GM21515 (cell line): Measurements from ENCODE around the gene TPBGL.

Experiments used
- ATAC-seq: cut with Tn5 transposase; IDR thresholded peaks from one replicate; pipeline ENCODE4 v1.9.1; 2021; ENCODE audit not compliant: unreplicated experiment

TPBGL gene

DNA sequence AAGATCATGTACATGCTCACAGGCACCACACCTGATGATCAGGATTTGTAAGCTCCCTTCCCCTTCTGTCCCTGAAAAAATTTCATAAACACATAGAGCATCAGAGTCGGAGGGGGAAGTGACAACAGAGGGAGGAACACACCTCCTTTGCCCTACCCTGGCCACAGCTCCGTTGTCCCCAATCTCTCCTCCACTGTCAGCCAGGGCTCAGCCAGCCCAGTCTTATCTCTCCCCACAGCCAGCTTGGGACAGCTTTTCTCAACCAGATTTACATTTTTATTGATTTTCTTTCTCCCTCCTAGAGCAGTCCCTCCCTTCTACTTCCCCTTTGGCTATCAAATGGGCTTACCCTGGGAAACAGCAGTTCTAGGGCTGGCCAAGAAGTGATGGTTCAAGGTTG, 32.1 kb upstream of the TPBGL start:
- no peak for ATAC-seq

GRCh38 chr11:75212411-75212810, 28.2 kb upstream of the TPBGL start:
- no peak for ATAC-seq

GRCh38 chr11:75214411-75214821, 26.2 kb upstream of the TPBGL start:
- ATAC-seq, result no peak

DNA sequence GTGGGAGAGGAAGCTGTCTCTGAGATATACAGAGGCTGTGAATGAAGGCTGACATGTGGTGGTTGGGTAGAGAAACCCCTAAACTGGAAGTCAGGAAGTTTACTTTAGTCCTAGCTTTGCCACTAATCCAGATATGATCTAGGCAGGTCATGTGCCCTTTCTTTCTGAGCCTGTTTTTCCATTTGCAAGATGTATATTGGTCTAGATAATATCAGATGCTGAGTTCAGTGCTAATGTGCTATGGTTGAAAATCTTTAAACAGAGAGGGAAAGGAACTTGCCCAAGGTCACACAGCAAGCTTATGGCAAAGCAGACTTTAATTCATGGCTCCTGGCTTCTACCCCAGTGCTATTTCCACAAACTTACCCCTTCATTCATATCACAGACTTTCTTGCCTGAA, 25.7 kb upstream of the TPBGL start:
- ATAC-seq, result no peak

DNA sequence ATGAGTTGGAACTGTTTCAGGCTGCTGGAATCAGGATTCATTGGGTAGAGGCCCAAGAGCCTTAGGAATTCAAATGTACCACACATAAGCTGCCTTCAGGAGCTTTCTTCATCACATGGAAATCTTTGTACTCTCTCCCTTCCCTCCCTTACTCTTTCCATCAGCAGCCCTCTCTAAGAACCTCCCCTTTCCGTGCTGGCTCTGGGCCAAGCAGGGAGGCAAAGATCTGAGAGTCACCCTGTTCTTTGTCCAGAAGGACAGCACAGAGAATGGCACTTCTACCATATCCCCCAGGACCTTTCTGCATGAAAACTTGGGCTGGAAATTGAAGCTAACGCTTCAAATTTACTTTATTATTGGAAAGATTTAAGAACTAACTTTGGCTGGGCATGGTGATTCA, 20.7 kb upstream of the TPBGL start:
- no peak for ATAC-seq

DNA sequence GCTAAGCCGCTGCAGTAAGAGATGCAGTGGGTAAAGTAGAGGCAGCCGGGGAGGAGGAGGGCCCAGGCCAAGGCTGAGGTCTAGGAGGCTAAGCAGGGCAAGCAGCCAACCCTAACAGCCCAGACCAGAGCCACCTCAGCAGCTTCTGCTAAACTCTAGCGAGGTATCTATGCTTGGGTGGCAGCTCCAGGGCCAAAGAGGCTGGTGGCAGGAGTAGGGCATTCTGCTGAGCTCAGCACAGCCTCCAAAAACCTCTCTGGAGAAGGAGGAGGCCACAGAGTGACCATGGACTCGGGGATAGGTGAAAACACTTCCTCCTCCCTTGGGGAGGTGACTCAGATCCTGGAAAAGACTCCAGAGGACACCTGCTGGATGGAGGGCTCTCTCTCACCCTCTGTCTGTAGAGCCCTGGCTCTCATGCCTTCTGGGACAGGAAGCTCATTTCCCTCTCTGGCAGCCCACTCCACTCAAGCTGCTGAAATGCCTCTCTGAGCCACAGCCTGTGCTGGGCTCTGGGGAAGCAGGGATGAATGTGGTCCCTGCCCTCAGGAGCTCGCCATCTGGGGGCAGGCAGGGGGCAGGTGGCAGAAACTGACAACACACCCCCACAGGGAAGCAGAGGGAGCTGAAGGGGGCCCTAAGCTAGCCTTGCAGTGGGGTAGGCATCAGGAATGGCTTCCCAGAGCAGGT, 16.5 kb upstream of the TPBGL start:
- ATAC-seq, result no peak

DNA sequence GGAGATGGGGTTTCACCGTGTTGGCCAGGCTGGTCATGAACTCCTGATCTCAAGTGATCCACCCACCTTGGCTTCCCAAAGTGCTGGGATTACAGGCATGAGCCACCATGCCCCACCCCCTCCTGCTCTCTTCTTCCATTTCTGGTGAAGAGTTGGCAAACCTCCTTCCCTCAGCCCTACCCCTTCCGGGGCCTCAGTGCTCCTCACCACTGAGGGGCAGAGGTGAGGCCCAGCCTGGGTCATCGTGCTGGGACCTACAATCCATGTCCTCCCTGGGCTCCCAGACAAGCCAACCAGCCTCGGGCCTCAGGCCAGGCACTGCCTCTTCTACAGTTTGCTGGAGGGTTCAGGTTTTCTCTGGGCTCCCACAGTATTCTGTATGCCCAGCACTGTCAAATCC, 14.8 kb upstream of the TPBGL start:
- no peak for ATAC-seq

DNA sequence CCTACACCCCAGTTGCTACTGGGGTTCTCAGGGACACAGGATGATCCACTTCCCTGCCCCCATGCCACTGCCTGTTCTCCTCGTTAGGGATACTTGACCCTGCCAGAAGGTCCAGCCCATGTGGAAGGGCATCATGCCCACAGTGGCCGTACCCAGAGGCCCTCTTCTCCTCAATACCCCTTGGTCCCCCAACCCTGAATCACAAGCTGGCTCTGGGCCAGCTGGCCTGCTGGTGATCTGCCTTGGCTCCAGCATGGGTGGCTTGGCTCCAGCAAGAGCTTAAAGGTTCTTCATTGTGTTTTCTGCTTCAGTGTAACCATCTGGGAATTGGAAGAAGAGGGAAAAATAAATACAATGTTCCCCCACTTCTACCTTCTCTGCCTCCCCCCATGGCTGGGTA, 11.1 kb upstream of the TPBGL start:
- ATAC-seq, result no peak

- no peak for ATAC-seq
Measured at GRCh38 chr11:75230621-75231020, 10.0 kb upstream of the TPBGL start.

DNA sequence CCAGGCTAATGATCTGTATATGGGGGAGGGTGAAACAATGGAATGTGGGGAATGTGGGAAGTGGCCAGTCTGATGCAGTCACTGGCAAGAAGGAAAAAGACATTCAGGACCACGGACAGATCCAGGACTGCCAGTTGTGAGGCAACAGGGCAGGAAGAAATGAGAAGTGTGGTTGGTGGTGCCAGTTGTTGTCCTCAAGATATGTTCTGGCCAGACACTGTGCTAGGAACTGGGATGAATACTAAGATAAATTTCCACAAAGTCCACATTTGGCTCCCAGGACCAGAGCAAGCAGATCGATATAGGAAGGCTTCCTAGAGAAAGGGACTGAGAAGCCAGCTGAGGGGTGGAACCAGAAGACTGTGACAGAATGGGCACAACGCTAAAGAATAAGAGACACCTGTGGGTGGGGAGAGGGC, 6.8 kb upstream of the TPBGL start:
- no peak for ATAC-seq

GRCh38 chr11:75236062-75236461, 4.5 kb upstream of the TPBGL start:
- ATAC-seq, result no peak

- no peak for ATAC-seq
Measured at GRCh38 chr11:75237050-75237449, 3.5 kb upstream of the TPBGL start.

DNA sequence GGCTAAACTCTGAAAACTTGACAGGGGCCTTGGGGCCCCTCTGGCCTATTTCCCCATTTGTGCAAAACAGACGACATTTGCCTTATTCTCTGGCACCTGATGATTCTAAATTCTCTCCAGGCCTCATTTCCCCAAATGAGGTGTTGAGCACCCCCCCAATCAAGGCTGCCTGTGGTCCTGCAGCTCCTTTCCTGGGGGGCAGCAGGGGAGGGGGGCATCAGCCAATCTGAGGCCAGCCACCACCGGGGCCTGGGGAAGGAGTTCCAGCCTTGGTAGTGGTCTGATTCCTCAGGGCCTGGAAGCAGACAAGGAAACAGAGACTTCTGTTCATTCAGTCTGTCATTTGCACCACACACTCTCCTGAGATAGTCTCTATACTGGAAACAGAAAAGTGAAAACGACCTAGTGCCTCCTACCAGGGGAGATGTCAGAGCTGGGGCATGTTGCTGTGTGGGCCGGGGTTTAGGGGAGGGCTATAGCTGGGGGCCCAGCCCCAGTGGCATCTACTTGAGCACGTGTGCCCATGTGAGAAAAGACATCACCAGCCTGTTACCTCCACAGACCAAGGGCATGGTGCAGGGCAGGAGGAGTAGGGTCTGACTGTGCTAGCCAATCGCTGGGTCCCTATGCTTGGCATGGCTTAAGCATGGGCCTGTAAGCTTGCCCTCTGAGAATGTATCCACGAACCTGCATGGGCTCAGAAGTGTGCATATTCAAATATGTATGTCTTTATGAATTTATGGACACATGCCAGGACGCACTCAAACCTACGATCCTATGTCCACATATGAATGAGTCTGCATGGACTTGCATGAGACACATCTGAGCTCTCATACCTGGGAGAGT, 1.8 kb upstream of the TPBGL start:
- ATAC-seq, result no peak

- no peak for ATAC-seq
Measured at GRCh38 chr11:75239531-75240290, 863 bp upstream of the TPBGL start.

DNA sequence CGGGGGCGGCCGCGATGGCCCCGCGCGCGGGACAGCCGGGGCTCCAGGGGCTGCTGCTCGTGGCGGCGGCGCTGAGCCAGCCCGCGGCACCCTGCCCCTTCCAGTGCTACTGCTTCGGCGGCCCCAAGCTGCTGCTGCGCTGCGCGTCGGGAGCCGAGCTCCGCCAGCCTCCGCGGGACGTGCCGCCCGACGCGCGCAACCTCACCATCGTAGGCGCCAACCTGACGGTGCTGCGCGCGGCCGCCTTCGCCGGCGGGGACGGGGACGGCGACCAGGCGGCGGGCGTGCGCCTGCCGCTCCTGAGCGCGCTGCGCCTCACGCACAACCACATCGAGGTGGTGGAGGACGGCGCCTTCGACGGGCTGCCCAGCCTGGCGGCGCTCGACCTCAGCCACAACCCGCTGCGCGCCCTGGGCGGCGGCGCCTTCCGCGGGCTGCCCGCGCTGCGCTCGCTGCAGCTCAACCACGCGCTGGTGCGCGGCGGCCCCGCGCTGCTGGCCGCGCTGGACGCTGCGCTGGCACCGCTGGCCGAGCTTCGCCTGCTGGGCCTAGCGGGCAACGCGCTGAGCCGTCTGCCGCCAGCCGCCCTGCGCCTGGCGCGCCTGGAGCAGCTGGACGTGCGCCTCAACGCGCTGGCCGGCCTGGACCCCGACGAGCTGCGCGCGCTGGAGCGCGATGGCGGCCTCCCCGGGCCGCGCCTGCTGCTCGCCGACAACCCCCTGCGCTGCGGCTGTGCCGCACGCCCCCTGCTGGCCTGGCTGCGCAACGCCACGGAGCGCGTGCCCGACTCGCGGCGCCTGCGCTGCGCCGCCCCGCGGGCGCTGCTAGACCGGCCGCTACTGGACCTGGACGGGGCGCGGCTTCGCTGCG, 697 bp downstream of the TPBGL start:
- ATAC-seq, result peak; percentile 83

DNA sequence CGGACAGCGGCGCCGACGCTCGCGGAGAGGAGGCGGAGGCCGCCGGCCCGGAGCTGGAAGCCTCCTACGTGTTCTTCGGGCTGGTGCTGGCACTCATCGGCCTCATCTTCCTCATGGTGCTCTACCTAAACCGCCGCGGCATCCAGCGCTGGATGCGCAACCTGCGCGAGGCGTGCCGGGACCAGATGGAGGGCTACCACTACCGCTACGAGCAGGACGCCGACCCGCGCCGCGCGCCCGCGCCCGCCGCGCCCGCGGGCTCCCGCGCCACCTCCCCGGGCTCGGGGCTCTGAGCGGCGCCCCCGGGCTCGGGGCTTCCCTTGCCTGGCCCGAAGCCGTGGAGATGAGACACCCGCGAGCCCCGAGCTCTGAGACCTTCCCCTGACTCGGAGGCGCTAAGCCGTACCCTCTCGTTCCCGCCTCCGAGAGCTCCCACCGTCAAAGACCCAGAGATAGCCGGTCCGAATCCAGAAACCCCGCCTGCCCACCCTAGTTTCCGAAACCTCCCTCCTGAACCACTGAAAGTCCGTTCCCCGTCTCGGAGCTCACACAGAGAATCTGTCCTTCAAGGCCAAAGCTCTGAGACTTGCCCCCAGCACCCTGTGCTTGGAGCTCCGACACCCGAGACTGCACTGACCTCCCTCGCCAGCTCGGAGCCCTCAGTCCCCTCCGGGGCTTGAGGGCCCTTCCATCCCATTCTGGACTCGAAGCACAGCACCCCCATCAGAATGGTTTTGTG, 1.5 kb downstream of the TPBGL start:
- ATAC-seq, result peak; percentile 18

GRCh38 chr11:75242722-75243600, 2.4 kb downstream of the TPBGL start:
- no peak for ATAC-seq

- ATAC-seq, result no peak
Measured at GRCh38 chr11:75244052-75244814, 3.7 kb downstream of the TPBGL start.
